Lung microvascular endothelial cell (primary cell): ENCODE measurements around the gene UBXN11. TPM values are rescaled to one million over a fixed set of nuclear protein-coding genes. Genes with fewer than 3 reads are reported as not detected.

Source experiments
- DNase-seq, 2 donors: peaks; one replicate each; pipeline versions ENCODE4 v3.0.0 to v3.0.0-alpha.2; 2010; ENCODE audit warnings: low read depth in 2 of 2
- total RNA-seq: library from RNA; depleted of rRNA; stranded (reverse); fragments of >200 nt; gene quantifications from 2 replicates; pipeline ENCODE4 v1.2.1, GENCODE V29; 2014

Gene UBXN11
- total RNA-seq, 1 donor from 2014 or later, result 1.2 TPM

- peak in 1 of 2 donors; percentile 72 for DNase-seq
These were observed 31.5 kb downstream of the UBXN11 start for GRCh38 chr1:26274801-26275425.

- DNase-seq, result no peak
These were observed 37.3 kb downstream of the UBXN11 start for GRCh38 chr1:26269198-26269550.

- DNase-seq, result no peak
These were observed 37.9 kb downstream of the UBXN11 start for GRCh38 chr1:26268290-26269197.

GRCh38 chr1:26265405-26265804 is 41.0 kb downstream of the UBXN11 start:
- DNase-seq, result no peak

GRCh38 chr1:26263212-26263611 is 43.2 kb downstream of the UBXN11 start:
- no peak for DNase-seq

GRCh38 chr1:26259578-26259977 is 46.9 kb downstream of the UBXN11 start:
- no peak for DNase-seq

- DNase-seq, result no peak
These were observed 47.4 kb downstream of the UBXN11 start for GRCh38 chr1:26259005-26259404.

- no peak for DNase-seq
These were observed 49.2 kb downstream of the UBXN11 start for GRCh38 chr1:26257222-26257621.

- no peak for DNase-seq
These were observed 52.0 kb downstream of the UBXN11 start for GRCh38 chr1:26254404-26254803.

- no peak for DNase-seq
These were observed 53.7 kb downstream of the UBXN11 start for GRCh38 chr1:26252718-26253117.

GRCh38 chr1:26239936-26240335 is 66.5 kb downstream of the UBXN11 start:
- DNase-seq, result peak in 1 of 2 donors; percentile 35

GRCh38 chr1:26237230-26237966 is 69.0 kb downstream of the UBXN11 start:
- DNase-seq, result peak; percentile 49 to 53

GRCh38 chr1:26234644-26235370 is 71.6 kb downstream of the UBXN11 start:
- DNase-seq, result peak; percentile 22 to 38

- DNase-seq, result peak; percentile 99
These were observed 72.4 kb downstream of the UBXN11 start, which contains the start of gene CEP85 for GRCh38 chr1:26233903-26234643. CEP85 (plus strand) TSS chr1:26234200; CDS start chr1:26239784, 5,584 bp downstream.

Other genes with a start within 250 kb of the UBXN11 start
- under 0.01 TPM in 1 of 2 replicates, not detected in the other for gene TRIM63, start 239.0 kb downstream of the UBXN11 start, total RNA-seq
- 3.7 and 4.2 TPM in 2 replicates for gene PDIK1L, start 194.8 kb downstream of the UBXN11 start, total RNA-seq
- gene FAM110D, start 147.6 kb downstream of the UBXN11 start, total RNA-seq, result 4.8 and 6.0 TPM in 2 replicates
- gene C1orf232, start 137.7 kb downstream of the UBXN11 start, total RNA-seq, result not detected in 2 replicates
- 28.8 and 29.2 TPM in 2 replicates for gene ZNF593, start 136.7 kb downstream of the UBXN11 start, total RNA-seq
- gene ZNF593OS, start 134.8 kb downstream of the UBXN11 start, total RNA-seq, result not detected in 2 replicates
- not detected in 2 replicates for gene CNKSR1, start 129.1 kb downstream of the UBXN11 start, total RNA-seq
- not detected in 2 replicates for gene CATSPER4, start 116.0 kb downstream of the UBXN11 start, total RNA-seq
- 4.2 and 4.8 TPM in 2 replicates for gene CEP85, start 72.4 kb downstream of the UBXN11 start, total RNA-seq
- 16.5 and 17.4 TPM in 2 replicates for gene SH3BGRL3, start 26.6 kb downstream of the UBXN11 start, total RNA-seq
- gene CD52, start 11.3 kb upstream of the UBXN11 start, total RNA-seq, result not detected in 2 replicates
- gene CRYBG2, start 47.5 kb upstream of the UBXN11 start, total RNA-seq, result 0.44 TPM in 1 of 2 replicates, not detected in the other
- gene ZNF683, start 66.1 kb upstream of the UBXN11 start, total RNA-seq, result not detected in 2 replicates
- gene LIN28A, start 104.2 kb upstream of the UBXN11 start, total RNA-seq, result not detected in 2 replicates
- 22.4 and 24.6 TPM in 2 replicates for gene DHDDS, start 125.7 kb upstream of the UBXN11 start, total RNA-seq
- 70.4 and 173 TPM in 2 replicates for gene HMGN2, start 165.8 kb upstream of the UBXN11 start, total RNA-seq
- 10.9 and 12.0 TPM in 2 replicates for gene RPS6KA1, start 223.1 kb upstream of the UBXN11 start, total RNA-seq